Gastroesophageal sphincter (tissue), 3 donors: ENCODE data around the gene ADD2.

Experiments
- EP300 ChIP-seq: sonication (generic); formaldehyde crosslinking; IDR thresholded peaks from one replicate; pipeline ENCODE4 v1.6.1; 2017; ENCODE audit warnings: antibody characterized with exemption, mild to moderate bottlenecking
- POLR2A ChIP-seq, 2 donors: fragments of 450-650 bp; IDR thresholded peaks; one replicate each; pipeline ENCODE4 v1.6.1; 2017; ENCODE audit warnings: antibody characterized with exemption in 2 of 2, mild to moderate bottlenecking in 2 of 2, moderate library complexity in 1 of 2
- TF ChIP-seq, protein P1 (sequence below), 4 experiments: fragments of 200-600 bp in 2 of 4; fragments of 450-650 bp in 2 of 4; sonication (generic) in 1 of 4; IDR thresholded peaks; one replicate each; pipeline ENCODE4 v1.5.1; 2017 to 2019; ENCODE audit warnings: antibody characterized with exemption in 4 of 4, mild to moderate bottlenecking in 2 of 4, moderate library complexity in 2 of 4

DNA sequence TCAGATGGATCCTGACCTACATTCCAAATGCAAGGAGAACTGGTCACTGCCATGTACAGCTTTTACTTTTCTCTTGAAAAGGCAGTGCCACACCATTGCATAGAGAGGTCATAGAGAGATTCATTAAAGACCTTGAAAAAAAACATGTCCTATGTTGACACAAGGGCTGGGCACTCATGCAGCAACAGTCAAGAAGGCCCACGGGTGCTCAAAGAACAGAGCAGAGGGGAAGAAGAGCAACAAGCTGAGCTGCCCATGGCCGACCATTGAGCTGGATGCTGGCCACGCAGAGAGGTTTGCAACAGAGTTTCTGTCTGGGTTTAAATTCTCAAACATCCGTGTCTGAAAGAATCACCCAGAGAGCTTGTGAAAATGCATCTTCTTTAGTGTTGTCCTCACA lies 99.1 kb downstream of the ADD2 start:
- no peak for TF ChIP-seq POLR2A (IDR thresholded peaks at IDR 0.05)
- no peak for TF ChIP-seq EP300
- TF ChIP-seq, protein P1, sequence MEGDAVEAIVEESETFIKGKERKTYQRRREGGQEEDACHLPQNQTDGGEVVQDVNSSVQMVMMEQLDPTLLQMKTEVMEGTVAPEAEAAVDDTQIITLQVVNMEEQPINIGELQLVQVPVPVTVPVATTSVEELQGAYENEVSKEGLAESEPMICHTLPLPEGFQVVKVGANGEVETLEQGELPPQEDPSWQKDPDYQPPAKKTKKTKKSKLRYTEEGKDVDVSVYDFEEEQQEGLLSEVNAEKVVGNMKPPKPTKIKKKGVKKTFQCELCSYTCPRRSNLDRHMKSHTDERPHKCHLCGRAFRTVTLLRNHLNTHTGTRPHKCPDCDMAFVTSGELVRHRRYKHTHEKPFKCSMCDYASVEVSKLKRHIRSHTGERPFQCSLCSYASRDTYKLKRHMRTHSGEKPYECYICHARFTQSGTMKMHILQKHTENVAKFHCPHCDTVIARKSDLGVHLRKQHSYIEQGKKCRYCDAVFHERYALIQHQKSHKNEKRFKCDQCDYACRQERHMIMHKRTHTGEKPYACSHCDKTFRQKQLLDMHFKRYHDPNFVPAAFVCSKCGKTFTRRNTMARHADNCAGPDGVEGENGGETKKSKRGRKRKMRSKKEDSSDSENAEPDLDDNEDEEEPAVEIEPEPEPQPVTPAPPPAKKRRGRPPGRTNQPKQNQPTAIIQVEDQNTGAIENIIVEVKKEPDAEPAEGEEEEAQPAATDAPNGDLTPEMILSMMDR (IDR thresholded peaks at IDR 0.05), result no peak
